ENCODE data around the gene TMCC2. TPM values are rescaled to one million over a fixed set of nuclear protein-coding genes. Genes with fewer than 3 reads are reported as not detected.
"Not testable (repeated sequence)": the region's sequence is repeated elsewhere in the genome, so short reads cannot be mapped to it uniquely, and the experiment has no call there.

The TMCC2 gene
- total RNA-seq, 1 experiment from 2014 or later = 2.3 TPM

GRCh38 chr1:205276689-205277065 lies 48.9 kb downstream of the TMCC2 start:
- no peak for DNase-seq (ENCODE audit: low read depth)

GRCh38 chr1:205279986-205280385 lies 52.2 kb downstream of the TMCC2 start:
- DNase-seq (ENCODE audit: low read depth) = no peak

DNA sequence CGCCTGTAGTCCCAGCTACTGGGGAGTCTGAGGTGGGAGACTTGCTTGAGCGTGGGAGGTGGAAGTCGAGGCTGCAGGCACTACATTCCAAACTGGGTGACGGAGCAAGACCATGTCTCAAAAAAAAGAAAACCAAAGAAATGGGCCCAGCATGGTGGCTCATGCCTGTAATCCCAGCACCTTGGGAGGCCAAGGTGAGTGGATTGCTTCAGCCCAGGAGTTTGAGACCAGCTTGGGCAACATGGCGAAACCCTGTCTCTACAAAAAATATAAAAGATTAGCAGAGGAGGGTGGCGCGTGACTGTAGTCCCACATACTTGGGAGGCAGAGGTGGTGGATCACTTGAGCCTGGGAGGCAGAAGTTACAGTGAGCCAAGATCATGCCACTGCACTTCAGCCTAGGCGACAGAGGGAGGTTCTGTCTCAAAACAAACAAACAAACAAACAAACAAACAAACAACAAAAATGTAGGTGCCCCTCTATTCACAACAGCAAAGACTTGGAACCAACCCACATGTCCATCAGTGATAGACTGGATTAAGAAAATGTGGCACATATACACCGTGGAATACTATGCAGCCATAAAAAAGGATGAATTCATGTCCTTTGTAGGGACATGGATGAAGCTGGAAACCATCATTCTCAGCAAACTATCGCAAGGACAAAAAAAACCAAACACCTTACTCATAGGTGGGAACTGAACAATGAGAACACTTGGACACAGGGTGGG lies 53.1 kb downstream of the TMCC2 start:
- not testable (repeated sequence) for DNase-seq (ENCODE audit: low read depth)

DNA sequence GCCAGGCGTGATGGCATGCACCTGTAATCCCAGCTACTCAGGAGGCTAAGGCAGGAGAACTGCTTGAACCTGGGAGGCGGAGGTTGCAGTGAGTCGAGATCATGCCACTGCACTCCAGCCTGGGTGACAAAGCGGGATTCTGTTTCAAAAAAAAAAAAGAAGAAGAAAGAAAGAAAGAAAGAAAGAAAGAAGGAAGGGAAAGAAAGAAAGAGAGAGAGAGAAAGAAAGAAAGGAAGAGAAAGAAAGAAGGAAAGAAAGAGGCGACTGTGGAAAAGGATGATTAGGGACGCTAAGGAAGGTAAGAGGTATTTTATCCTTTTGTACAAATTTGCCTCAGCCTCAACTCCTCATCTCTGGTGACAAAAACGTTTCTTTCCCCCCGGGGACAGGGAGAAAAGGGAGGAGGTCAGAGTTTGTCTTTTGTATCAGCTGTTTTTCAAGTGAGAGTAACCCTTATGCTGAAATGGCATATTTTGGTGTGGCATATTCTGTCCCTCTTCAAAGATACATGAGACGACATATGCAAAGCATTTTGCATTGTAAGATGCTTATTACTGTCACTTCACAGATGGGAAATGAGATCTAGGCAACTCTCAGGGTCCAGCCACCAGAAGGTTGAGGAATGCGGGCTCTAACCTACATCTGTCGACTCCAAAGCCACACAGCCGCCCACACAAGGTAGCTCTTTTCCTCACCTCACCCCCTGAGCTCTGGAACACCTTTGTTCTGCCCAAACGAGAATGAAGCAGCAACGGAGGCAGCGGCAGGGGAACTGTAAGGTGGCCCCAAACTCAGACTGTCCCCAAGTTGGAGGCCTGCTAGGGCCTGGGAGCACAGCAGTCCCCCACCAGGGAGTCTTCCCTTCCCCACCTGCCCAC lies 55.8 kb downstream of the TMCC2 start:
- DNase-seq (ENCODE audit: low read depth) = no peak

DNA sequence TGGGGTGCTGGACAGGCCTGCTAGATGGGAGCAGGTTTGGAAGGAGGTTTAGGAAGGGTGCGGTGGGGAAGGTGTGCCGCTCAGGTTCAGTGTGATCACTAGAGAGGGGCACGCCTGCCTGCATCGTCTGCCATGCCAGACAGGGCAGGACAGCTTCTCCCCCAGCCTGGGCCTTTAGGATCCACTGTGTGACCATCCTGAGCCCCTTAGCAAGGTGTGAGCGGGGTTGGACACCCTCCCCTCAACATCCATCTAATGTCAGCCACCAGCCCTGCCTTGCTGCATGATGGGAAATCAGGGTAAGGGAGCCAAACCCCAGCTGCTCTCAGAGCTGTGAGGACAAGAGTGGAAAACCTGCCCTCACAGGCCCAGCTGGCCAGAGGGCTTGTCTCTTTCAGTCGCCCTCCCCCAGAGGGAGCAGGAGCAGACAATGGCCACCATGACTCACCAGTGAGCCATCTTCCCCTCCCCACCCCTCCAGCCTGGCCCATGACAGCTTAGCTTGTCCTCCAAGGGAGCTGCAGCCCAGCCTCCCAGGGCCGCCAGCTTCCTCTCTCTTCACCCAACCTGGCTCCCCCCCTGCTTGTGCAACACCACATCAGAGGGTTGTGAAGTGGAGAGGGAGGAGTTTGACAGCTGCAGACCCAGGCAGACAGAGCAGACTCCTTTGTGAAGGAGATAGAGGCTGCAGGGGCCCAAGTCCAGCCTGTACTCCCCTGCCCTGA lies 56.8 kb downstream of the TMCC2 start:
- DNase-seq (ENCODE audit: low read depth) = peak; percentile 99

DNA sequence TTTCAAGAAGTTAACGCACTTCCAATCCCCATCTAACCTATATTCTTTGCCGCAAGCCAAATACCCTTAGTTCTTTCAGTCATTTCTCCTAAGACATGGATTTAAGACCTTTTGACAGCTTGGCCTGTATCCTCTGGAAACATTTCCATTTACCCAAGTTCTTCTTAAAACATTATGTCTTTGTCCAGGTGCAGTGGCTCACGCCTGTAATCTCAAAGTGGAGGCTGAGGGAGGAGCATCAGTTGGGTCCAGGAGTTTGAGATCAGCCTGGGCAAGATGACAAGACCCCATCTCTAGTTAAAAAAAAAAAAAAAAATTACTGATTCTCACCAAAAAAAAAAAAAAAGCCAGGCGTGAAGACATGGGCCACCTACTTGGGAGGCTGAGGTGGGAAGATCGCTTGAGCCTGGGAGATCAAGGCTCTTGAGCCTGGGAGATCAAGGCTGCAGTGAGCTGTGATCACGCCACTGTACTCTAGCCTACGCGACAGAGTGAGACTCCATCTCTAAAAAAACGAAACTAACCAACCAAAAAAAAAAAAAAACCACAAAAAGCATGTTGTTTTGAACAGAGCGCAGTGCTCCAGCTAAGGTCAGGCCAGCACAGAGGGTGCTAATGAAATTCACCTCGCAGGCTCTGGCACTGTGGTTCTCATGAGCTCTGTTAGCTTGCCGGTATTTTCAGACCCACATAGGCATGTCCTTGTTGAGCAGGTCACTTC lies 57.8 kb downstream of the TMCC2 start:
- DNase-seq (ENCODE audit: low read depth) = no peak

DNA sequence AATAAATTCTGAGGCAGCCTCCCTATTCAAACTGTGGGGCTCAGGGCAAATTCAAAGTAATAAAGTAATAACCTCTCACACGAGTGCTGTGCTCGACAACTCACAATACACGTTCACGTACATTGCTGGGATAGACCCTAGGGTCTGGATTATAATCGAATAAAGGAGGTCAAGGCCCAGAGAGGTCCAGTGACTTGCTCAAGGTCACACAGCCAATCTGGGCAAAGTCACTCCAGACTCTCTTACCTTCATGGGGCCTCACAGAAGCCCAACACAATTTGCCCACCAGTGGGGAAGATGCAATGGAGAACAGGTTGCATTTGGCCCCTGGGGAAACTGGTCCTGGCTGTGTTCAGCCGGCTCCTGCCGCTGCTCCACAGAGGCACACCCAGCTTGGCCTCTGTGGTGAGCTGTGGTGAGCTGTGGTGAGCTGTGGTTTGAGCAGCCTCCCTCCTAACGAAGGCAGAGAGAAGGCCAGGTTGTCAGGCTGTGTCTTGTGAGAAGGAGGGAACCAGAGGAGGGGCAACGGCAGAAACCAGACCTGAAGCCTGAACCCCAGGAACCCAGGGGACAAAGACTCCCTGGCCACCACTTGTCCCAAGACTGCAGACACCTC lies 58.7 kb downstream of the TMCC2 start:
- peak; percentile 83 for DNase-seq (ENCODE audit: low read depth)

- no peak for DNase-seq (ENCODE audit: low read depth)
These were observed 59.3 kb downstream of the TMCC2 start for GRCh38 chr1:205287076-205287475.

DNA sequence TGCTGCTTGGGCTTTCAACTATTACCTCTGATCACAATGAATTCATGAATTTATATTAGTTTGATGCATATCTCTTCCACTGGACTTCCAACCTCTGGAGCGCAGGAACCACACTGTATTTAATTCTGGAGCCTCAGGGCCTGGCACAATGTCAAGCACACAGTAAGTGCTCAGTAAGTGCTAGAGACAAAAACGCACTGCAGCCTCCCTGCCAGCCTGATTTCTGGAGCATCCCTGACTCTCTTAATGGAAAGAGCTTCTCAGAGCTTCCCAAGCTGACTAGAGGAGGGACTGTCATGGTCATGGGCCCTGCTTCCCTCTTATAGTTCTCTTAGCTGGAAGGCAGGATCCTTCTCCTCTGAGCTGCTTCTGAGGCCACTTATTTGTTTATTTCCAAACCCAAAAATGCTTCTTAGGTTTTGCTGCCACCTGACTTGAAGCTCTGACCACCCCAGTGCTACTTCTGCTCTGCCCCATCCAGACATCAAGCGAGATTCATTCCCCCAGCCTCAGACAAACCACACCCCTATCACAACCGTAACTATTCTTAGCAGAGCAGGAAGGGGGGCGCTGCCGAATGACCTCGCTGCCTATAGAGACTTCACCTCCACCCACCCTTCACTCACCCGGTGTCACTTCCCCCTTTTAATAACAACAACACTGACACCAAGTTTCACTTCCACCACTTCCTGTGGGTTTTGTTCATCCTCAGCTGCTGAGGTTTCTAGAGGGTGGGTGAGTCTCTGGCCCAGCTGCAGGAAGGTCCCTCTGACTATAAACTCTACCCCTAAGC lies 60.2 kb downstream of the TMCC2 start:
- DNase-seq (ENCODE audit: low read depth) = peak; percentile 85

GRCh38 chr1:205291596-205291995 lies 63.9 kb downstream of the TMCC2 start:
- no peak for DNase-seq (ENCODE audit: low read depth)

GRCh38 chr1:205293350-205294074 lies 65.8 kb downstream of the TMCC2 start:
- no peak for DNase-seq (ENCODE audit: low read depth)

DNA sequence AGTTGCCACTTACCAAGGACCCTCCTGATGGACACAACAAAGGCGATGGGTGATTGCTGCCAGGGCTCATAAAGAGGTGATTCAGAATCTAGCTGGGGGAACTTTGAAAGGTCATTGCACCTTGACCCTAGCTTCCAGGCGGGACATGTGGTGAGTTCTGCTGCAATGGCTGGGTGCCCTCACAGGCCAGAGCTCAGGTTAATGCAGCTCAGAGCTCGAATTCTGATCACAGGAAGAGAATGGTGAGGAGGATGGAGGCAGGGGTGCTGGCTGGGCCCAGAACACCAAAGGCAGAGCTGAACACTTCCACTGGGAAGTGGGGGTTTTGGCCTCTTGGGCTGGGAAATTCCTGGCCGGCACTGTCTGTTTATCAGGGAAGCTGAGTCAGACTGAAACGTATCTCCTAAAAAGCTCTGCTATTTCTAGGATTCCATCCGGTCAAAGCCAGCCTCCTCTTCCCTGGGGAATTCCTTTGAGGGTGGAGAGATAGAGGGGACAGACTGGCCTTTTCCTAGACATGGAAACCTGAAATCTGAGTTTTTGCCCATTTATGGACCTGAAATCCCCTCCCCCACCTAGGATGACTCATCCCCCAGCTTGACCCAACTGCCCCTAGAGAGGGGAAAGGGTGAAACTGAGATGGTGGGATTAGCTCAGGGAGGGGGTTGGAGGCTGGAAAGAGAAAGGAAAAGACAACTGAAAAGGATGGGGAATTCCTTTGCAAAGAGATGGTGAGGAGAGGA lies 66.6 kb downstream of the TMCC2 start:
- peak; percentile 93 for DNase-seq (ENCODE audit: low read depth)

GRCh38 chr1:205294934-205295333 lies 67.2 kb downstream of the TMCC2 start:
- no peak for DNase-seq (ENCODE audit: low read depth)

DNA sequence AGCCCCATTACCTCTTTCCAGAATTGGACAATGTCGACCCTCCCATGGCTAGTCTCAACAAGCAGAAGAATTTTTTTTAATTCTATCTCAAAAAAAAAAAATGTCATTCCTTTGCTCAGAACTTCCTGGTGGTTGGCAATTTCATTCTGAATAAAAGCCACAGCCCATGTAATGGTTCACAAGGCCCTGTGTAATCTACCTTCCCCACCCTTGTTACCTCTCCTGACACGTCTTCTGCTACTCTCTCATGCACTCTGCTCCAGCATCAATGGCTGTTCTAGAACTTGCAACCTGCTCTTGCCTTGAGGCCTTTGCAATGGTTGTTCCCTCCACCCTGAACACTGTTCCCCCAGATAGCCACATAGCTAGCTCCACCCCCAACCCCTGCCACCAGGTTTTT lies 68.4 kb downstream of the TMCC2 start:
- no peak for DNase-seq (ENCODE audit: low read depth)

DNA sequence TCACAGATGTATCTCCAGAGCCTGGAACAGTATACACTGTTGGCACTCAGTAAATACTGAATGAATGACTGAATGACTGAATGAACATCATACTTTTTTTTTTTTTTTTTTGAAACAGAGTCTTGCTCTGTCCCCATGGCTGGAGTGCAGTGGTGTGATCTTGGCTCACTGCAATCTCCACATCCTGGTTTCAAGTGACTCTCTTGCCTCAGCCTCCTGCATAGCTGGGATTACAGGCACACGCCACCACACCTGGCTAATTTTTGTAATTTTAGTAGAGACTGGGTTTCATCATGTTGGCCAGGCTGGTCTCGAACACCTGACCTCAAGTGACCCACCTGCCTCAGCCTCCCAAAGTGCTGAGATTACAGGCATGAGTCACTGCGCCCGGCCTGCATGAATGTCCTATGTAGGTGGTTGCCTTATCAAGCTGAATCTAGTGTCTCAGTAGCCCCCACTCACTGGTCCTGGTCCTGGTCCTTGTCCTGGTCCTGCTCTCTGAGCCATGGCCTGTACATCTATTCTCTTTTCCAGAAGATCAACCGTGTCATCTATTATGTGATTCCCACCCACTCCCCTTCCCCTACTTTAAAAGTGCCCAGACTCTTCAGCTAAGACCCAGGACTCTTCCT lies 69.9 kb downstream of the TMCC2 start:
- not testable (repeated sequence) for DNase-seq (ENCODE audit: low read depth)

GRCh38 chr1:205298191-205298994 lies 70.6 kb downstream of the TMCC2 start:
- peak; percentile 95 for DNase-seq (ENCODE audit: low read depth)

GRCh38 chr1:205300149-205300548 lies 72.4 kb downstream of the TMCC2 start:
- DNase-seq (ENCODE audit: low read depth) = no peak

Measured in HT1080 (cell line).